ENCODE measurements around the gene ZNF695.

DNA sequence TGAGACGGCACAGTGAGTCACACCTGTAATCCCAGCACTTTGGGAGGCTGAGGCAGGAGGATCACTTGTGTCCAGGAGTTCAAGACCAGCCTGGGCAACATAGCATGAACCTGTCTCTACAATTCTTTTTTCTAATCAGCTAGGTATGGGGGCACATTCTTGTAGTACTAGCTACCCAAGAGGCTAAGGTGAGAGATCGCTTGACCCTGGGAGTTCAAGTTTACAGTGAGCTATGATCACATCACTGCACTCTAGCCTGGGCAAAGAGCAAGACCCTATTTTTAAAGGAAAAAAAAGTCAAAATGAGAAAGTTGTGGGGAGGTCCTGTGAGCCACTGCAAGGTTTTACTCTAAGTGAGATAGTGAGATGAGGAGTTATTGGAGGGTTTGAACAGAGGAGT is 41.4 kb downstream of the ZNF695 start:
- no peak for TF ChIP-seq EZH2phosphoT487 (conservative IDR thresholded peaks at IDR 0.05; ENCODE audit: low read length)
- TF ChIP-seq, protein P1, sequence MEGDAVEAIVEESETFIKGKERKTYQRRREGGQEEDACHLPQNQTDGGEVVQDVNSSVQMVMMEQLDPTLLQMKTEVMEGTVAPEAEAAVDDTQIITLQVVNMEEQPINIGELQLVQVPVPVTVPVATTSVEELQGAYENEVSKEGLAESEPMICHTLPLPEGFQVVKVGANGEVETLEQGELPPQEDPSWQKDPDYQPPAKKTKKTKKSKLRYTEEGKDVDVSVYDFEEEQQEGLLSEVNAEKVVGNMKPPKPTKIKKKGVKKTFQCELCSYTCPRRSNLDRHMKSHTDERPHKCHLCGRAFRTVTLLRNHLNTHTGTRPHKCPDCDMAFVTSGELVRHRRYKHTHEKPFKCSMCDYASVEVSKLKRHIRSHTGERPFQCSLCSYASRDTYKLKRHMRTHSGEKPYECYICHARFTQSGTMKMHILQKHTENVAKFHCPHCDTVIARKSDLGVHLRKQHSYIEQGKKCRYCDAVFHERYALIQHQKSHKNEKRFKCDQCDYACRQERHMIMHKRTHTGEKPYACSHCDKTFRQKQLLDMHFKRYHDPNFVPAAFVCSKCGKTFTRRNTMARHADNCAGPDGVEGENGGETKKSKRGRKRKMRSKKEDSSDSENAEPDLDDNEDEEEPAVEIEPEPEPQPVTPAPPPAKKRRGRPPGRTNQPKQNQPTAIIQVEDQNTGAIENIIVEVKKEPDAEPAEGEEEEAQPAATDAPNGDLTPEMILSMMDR (IDR thresholded peaks at IDR 0.05; ENCODE audit: insufficient read depth, low read length, poor library complexity, severe bottlenecking): no peak

All from SU-DHL-6 (cell line).